Superior temporal gyrus (tissue), 1 donor: ENCODE results near the gene ILKAP.

Source experiments
- DNase-seq: peaks from one replicate; pipeline ENCODE4 v3.0.0-alpha.2; 2016; ENCODE audit errors: extremely low spot score

ILKAP gene

DNA sequence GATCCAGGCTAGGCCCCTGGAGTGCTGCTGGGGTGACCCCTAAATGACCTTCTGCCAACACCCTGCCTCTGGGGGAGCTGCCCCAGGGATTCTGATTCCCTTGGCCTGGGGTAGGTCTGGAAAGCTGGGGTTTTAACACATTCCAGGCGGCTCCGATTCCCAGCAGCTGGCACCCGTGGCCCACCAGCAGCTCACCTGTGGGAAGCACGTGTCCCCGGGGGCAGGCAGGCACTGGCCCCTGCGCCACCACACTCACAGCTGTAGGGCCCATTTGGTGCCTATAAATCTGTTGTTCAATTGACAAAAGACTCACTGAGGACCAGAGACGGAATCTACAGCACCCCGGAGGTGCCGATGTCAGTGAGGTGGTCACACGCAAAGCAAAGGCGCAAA is 69.1 kb downstream of the ILKAP start:
- DNase-seq, result no peak

DNA sequence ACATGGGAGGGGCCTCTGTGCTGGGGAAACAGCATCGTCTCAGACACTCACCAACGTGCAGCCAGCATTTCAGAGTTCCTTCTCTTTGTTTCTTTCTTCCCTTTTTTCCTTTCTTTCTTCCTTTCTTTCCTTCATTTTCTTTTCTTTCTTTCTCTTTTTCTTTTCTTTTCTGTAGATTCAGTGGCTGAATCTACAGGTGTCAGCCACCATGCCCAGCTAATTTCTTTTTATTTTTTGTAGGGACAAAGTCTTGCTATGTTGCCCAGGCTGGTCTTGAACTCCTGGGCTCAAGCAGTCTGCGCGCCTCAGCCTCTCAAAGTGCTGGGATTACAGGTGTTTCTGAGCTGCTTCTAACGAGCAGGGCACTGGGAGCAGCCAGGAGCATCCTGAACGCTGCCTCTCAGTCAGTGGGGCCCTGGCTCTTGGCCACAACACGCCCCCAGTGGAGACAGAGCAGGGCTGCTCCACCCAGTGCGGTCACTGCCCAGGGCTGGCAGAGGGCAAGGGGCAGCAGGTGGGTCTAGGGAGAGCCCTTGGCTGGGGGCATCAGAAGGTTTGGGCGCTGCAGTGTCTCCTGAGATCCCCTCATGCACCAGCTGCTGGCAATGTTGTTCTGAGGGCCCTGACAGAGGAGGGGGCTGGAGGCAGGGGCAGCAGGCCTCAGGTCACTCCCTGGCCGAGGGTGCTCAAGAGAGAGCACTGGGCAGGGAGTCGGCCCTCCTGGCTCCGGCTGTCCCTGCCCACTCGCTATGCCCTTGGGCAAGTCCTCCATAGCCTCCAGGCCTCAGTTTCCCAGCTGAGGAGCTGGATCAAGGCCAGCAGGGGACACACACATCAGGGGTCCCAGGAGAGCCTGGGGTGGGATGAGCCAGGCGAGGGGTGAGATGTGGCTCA is 69.7 kb downstream of the ILKAP start:
- no peak for DNase-seq

DNA sequence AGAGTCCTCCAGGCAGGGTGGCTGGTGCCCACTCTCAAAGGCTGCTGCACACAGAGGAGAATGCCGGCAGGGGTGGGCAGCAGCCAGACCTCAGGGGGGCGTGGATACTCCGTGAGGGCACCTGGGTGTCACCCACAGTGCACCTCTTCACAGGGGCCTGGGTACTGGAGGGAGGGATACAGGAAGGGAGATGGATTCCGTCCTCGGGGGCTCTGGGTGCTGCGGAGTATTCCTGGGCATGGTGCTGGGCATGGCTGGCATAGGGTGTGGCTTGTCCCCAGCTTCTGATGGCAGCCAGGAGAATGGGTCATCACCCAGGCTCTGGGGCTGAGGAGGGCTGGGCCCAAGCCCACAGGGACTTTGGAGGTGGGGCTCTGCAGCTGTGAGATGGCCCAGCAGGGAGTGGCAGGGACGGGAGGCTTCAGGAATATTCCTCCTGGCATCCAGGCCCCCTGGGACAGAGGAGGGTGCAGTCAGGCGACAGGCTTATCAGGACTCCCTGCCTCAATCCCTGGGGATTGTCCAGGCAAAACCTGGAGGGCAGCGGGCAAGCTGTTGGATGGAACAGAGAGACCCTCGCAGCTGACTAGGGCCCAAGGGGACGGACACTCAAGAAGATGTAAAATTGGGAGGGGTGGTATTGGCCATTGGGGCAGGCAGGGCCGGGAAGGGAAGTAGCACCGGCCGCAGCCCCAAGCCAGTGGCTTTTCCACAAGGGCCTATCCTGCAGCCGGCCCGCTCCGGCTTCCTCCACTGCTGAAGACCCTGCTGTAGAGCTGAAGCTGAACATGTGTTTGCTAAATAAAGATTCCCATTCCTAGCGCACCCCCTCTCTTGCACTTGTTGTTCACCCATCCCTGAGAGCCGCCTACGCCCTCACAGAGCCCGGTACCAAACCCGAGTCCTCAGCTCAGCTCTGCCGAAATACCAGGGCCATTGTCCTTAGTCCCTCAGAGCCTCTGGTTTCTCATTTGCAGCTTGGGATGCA is 70.7 kb downstream of the ILKAP start:
- no peak for DNase-seq

DNA sequence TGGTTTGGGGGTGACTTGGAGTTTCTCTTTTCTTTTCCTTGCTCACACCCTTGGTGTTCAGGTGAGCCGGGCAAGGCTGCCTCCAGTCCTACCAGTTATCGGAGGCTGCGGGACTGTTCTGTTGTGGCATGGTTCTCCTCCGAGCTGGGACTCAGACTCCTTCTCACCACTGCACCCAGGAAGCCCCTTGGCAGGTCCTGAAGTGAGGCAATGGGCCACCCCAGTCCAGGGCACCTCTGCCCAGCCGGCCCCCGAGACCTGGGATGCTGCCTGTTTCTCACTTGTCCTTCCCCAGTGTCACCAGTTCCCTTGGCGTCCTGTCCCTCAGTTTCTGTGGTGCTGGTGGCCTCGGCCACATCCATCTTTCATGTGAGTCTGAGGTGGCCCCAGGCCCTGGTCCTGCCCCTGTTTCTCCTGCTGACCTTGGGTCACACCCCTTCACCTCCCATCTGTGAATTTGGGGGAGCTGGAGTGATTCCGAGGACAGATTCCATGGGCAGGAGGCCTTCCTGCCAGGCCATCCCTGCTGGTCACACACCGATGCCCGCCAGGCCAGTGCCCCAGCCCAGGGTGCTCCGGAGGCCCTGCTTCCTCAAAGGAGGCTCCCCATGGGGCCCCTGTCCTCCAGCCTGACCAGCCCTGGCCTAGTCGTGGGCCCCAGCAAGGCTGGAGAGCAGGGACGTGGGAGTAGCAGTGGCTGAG is 71.6 kb downstream of the ILKAP start:
- no peak for DNase-seq

DNA sequence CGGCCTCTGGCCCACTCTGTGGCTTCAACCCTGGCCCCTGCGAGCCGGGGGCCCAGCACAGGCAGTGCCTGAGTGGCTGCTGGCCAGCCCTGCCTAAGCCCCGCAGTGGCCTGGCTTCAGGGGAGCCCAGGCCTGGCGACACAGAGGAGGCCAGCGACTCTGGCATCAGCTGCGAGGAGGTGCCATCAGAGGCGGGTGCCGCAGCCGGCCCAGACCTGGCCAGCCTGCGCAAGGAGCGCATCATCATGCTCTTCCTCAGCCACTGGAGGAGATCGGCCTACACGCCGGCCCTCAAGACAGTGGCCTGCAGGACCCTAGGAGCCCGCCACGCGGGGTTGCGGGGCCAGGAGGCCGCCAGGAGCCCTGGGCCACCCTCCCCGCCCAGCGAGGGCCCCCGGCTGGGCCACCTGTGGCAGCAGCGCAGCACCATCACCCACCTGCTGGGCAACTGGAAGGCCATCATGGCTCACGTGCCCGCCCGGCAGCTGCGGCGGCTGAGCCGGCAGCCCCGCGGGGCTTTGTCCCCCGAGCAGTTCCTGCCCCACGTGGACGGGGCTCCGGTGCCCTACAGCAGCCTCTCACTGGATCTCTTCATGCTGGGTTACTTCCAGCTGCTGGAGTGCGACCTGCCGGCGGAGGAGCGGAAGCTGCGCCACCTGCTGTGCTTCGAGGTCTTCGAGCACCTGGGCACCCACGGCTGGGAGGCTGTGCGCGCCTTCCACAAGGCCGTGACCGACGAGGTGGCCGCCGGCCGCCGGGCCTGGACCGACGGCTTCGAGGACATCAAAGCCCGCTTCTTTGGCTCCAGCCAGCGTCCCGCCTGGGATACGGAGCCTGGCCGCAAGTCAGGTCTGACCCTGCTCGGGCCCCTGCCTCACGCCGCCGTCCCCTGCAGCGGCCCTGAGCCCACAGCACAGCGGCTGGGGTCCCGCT is 72.5 kb downstream of the ILKAP start:
- DNase-seq, result no peak

DNA sequence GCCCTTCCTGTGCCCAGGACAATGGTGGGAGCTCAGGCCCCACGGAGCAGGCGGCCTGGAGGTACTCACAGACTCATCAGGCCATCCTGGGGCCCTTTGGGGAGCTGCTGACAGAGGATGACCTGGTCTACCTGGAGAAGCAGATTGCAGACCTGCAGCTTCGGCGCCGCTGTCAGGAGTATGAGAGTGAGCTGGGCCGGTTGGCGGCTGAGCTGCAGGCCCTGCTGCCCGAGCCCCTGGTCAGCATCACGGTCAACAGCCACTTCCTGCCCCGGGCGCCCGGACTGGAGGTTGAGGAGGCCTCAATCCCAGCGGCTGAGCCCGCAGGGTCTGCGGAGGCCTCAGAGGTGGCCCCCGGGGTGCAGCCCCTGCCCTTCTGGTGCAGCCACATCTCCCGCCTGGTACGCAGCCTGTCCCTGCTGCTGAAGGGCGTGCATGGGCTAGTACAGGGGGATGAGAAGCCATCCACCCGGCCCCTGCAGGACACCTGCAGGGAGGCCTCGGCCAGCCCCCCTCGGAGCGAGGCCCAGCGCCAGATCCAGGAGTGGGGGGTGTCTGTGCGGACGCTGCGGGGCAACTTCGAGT is 73.3 kb downstream of the ILKAP start:
- no peak for DNase-seq

DNA sequence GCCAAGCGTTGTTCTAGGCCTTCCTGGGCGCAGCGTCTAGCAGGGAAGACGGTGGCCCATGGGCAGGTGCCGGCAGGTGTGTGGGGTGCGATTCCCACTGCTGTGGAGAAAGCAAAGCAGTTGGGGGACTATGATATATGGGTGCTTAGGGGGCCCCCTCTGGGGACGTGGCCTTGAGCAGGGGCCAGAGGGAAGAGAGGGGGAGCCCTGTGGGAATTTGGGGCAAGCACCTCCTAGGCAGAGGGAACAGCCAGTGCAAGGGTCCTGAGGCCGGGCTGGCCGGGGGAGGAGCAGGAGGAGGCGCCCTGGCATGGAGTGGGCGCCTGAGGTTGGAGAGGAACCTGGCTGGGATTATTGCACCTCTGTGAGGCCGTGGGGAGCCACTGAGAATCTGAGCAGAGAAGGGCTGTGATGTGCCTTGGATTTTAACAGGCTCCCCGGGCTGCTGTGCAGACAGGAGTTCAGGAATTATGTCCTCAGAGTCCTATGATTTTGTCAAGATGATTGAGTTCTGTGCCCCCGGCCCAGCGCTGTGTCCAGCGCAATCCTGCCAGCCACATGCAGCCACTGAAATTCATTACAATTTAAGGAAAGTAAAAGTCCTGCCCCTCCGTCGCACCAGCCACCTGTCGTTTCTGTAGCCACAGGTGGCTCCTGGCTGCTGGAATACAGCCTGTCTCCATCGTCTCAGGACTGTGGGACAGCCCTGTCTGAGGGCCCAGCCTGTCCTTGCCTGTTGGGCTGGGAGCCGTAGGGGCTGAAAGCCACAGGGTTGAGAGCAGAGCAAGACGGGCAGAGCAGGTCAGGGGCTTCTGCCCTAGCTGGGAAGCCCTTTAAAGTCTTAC is 74.1 kb downstream of the ILKAP start:
- DNase-seq, result no peak

DNA sequence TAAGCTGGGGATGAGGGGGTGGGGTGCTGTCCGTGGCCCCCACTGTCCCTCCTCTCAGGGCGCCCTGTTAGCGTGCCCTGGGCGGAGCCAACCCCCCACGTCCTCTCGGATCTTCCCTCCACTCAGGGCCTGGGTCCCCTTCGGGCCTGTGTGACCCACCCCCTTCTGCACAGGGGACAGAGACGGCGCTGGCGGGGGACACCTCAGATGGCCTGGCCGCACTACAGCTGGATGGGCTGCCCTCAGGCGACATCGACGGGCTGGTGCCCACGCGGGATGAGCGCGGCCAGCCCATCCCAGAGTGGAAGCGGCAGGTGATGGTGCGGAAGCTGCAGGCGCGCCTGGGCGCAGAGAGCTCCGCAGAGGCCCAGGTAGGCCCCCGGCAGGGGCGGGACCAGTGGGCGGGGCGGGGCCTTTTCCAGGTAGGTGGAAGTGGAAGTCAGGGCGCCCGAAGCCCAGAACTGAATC is 74.9 kb downstream of the ILKAP start:
- no peak for DNase-seq

DNA sequence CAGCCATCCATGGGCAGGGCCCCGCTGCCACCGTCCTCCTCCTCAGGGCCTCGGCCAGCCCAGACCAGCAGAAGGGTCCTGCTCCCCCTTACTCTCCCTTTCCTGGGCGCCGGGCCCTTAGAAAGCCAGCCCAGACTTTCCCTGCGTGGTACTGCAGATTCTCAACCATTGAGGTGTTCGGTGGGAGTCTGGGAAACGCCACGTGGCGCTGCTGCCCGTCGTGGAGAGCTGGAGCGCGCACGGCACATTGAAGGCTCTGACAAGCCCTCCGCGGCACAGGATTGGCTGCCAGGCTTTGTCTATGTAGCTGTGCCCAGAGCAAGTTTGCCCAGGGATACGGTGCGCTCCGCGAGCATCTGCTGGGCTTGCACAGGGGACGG is 75.4 kb downstream of the ILKAP start:
- DNase-seq, result no peak

DNA sequence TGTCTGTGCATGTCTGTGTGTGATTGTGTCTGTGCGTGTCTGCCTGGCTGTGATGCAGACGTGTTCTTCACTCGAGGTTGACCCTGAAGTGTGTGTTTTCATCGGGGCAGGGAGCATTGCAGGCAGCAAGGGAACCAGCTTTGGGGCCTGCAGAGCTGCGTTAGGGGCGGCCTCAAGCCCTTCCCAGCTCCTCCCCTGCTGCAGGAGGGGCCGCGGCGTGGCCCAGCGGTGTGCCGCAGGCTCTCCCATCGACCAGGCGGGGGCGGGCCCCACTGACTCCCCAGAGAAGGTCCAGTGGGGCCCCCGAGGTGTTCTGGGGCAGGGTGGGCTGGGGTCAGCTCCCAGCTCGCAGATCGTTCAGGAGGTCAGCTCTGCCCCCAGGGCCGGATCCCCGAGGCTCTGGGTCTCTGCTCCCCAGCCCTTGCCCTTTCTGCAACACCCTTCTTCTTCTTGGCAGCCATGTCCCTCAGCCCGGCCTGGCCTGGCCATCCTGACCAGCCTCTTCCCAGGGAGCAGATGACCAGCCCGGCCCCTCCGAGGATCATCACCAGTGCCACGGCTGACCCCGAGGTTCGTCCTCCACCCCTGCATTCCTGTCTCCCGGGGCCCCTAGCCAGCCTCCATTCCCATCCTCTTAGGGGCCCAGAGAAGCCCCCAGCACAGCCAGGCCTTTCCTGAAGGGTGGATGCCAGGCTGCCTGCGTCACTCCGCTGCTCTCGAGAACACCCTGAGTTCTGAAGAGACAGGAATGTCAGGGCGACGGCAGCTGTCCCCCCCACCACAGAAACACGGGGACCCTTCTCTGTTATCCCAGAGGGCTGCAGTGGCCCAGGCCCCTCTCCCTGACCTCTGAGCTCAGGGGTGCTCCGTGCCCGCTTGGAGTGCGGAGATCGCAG is 76.1 kb downstream of the ILKAP start:
- DNase-seq, result no peak

DNA sequence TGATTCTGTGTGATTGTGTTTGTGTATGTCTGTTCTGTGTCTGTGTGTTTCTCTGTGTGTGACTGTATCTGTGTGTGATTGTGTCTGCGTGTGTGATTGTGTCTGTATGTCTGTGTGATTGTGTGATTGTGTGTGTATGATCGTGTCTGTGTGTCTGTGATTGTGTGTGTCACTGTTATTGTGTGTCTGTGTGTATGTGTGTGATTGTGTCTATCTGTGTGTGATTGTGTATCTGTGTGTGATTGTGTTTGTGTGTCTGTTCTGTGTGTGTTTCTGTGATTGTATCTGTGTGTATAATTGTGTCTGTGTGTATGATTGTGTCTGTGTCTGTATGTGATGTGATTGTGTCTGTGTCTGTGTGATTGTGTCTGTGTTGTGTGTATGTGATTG is 76.7 kb downstream of the ILKAP start:
- no peak for DNase-seq

DNA sequence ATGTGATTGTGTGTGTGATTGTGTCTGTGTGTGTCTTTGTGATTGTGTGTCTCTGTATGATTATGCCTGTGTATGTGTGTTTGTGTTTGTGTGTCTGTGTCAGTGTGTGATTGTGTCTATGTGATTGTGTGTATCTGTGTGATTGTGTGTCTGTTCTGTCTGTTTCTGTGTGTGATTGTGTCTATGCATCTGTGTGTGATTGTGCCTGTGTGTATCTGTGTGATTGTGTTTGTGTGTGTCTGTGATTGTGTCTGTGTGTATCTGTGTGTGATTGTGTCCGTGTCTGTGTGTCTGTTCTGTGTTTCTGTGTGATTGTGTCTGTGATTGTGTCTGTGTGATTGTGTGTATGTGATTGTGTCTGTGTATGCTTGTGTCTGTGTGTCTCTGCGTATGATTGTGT is 77.2 kb downstream of the ILKAP start:
- no peak for DNase-seq

DNA sequence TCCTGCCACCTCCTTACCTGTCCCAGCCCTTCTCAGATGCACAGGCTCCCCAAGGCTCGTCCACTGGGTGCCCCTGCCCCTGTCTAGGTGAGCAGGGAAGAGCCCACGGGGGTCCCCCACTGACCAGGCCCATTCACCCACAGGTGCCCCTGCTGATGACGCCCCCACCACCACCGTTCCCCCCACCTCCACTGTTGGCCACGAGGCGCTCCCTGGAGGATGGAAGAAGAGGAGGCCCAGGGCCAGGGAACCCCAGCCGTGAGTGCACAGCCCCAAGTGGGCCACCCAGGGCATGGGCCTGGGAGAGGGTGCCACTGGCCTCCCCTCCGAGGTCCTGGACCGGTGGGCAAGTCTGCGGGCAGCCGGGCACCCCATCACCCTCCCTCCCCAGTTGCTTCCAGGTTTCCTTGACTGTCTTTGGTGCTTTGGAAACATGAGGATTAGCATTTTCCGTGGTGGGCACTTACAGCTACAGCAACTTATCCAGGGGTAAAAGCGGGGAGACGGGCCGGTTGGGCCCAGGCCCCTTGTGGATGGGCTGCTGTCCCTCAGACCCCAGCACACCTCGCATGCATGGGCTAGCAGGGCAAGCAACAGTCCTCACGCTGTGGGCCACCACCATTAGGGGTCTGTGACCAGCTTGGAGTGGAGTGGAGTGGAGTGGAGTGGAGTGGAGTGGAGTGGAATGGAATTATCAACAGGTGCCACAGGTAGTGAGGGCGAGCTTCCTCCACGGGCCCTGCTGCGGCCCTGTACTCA is 78.2 kb downstream of the ILKAP start:
- no peak for DNase-seq

DNA sequence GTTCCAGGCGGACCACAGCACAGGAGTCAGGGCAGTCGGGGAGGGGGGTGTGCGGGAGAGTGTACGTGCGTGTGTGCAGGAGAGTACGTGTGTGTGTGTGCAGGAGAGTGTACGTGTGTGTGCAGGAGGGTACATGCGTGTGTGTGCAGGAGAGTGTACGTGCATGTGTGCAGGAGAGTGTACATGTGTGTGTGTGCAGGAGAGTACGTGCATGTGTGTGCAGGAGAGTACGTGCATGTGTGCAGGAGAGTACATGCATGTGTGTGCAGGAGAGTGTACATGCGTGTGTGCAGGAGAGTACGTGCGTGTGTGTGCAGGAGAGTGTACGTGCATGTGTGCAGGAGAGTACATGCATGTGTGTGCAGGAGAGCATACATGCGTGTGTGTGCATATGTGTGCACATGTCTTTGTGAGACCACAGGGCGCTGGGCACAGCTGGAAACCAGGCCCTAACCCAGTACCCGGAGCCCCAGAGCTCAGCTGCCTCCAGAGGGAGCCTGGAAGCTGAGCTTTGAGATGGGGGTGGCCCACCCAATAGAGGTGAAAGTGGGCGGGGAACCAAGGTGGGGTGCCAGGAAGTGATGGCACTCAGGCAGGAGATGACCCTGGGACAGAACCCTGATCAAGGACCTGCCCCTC is 78.9 kb downstream of the ILKAP start:
- no peak for DNase-seq

DNA sequence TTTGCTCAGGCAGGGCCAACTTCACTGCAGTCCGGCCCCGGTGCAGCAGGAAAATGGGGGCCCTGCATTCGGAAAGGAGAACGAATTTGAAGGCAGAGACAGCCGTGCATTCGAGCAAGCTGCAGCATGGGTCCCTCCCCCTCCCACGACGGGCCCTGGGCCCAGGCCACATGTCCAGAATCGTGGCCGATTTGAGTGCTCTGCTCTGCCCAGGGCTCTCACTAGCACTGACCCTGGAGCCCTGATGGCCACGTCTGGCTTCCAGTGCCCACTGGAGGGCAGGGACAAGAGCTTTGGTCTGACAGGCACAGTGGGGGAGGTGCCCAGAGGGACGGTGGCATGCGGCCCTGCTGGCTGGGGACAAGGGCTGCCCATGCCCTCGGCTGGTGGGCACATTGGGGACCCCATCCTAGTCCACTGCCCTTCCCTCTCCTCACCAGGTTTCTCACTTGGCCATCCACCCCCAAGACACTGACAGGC is 79.5 kb downstream of the ILKAP start:
- no peak for DNase-seq

DNA sequence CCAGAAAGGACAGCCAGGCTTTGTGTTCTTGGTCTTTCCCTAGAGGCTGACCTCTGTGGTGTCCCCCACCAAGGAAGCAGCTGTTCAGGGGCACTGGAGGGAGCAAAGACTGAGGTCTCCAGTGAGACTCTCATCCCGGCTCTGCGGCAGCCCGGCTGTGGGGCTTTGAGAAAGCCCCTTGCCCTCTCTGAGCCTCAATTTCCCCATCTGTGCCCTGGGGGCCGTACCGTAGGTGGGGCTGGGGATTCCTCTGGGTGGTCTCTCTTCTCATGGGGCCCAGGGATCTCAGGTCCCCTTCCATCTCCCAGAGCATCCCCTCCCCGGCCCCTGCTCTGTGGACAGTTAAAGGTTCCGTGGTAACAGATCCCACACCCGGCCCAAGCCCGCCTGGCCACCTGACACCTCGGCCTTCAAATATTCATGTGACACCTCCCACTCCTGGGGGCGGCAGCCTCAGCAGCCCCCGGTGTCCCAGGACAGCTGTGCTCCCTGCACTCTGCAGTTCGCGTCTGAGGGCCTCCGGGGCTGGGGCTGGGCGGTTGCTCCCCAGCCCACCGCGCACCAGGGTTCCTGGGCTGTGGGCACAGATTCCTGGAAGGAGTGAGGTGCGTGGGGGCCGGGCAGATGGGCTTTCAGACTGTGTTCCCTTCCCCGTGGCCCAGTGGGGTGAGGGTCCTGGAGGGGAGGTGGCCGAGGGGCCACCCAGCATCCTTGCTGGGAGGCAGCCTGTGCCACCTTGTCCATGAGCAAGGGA is 80.1 kb downstream of the ILKAP start:
- no peak for DNase-seq
